OCI-LY1 (cell line): ENCODE results near the gene SNURF.

Experiments
- H2AFZ ChIP-seq: fragments of 200-600 bp; sonication (generic), shearing (Covaris generic); 2 replicates; pipeline ENCODE4 v1.6.0; 2014; ENCODE audit warnings: antibody characterized with exemption, mild to moderate bottlenecking, low read length
- H3F3A ChIP-seq: fragments of 200-600 bp; sonication (generic), shearing (Covaris generic); 2 replicates; pipeline ENCODE4 v1.6.0; 2014; ENCODE audit warnings: mild to moderate bottlenecking, antibody characterized with exemption, low read length, moderate library complexity; ENCODE audit not compliant: insufficient read depth
- H3K27ac ChIP-seq: fragments of 200-600 bp; sonication (generic); 2 replicates; pipeline ENCODE4 v1.5.1; 2014; ENCODE audit warnings: low read length, mixed run types, mild to moderate bottlenecking, low read depth; ENCODE audit not compliant: poor library complexity, severe bottlenecking
- H3K27me3 ChIP-seq: fragments of 200-600 bp; sonication (generic); 2 replicates; pipeline ENCODE4 v1.6.0; 2014; ENCODE audit warnings: antibody characterized with exemption, mild to moderate bottlenecking, low read length, moderate library complexity; ENCODE audit not compliant: insufficient read depth
- H3K36me3 ChIP-seq: fragments of 200-600 bp; sonication (generic); 2 replicates; pipeline ENCODE4 v1.6.1; 2014; ENCODE audit warnings: mild to moderate bottlenecking, antibody characterized with exemption, low read length, moderate library complexity, mixed read lengths; ENCODE audit not compliant: insufficient read depth
- H3K4me1 ChIP-seq: fragments of 200-600 bp; sonication (generic); 2 replicates; pipeline ENCODE4 v1.5.1; 2014; ENCODE audit warnings: mild to moderate bottlenecking, low read length, moderate library complexity; ENCODE audit not compliant: insufficient read depth, severe bottlenecking
- H3K4me2 ChIP-seq: fragments of 200-600 bp; sonication (generic), shearing (Covaris generic); 2 replicates; pipeline ENCODE4 v1.6.1; 2014; ENCODE audit warnings: low read length
- H3K4me3 ChIP-seq: fragments of 200-600 bp; sonication (generic); 2 replicates; pipeline ENCODE4 v1.5.1; 2014; ENCODE audit warnings: low read length, low read depth, mild to moderate bottlenecking, mixed read lengths; ENCODE audit not compliant: poor library complexity, severe bottlenecking
- H3K79me2 ChIP-seq: fragments of 200-600 bp; shearing (Covaris generic); 2 replicates; pipeline ENCODE4 v1.6.1; 2016; ENCODE audit warnings: mixed run types, low read length, mixed read lengths; ENCODE audit not compliant: insufficient read depth
- H3K9ac ChIP-seq: fragments of 200-600 bp; sonication (generic), shearing (Covaris generic); 2 replicates; pipeline ENCODE4 v1.6.1; 2014; ENCODE audit warnings: mild to moderate bottlenecking, low read length, mixed read lengths
- H3K9me2 ChIP-seq: fragments of 200-600 bp; sonication (generic), shearing (Covaris generic); 2 replicates; pipeline ENCODE4 v1.6.1; 2014; ENCODE audit warnings: low read depth, mild to moderate bottlenecking, low read length, mixed read lengths
- H3K9me3 ChIP-seq: fragments of 200-600 bp; shearing (Covaris generic); 2 replicates; pipeline ENCODE4 v1.6.1; 2014; ENCODE audit warnings: low read length, mixed read lengths
- H4K20me1 ChIP-seq: fragments of 200-600 bp; sonication (generic), shearing (Covaris generic); 2 replicates; pipeline ENCODE4 v1.6.0; 2016; ENCODE audit warnings: mild to moderate bottlenecking, low read length; ENCODE audit not compliant: insufficient read depth
- EZH2 ChIP-seq: fragments of 200-600 bp; sonication (generic), shearing (Covaris generic); IDR thresholded peaks from 2 replicates; pipeline ENCODE4 v1.8.0; 2017; ENCODE audit warnings: borderline replicate concordance, mixed run types, mild to moderate bottlenecking, antibody characterized with exemption, low read length, moderate library complexity, mixed read lengths
- TF ChIP-seq, protein P1 (sequence below): fragments of 200-600 bp; sonication (generic), shearing (Covaris generic); IDR thresholded peaks from 2 replicates; pipeline ENCODE4 v1.5.1; 2017; ENCODE audit warnings: mild to moderate bottlenecking, antibody characterized with exemption, low read length, moderate library complexity, mixed read lengths

The SNURF gene

GRCh38 chr15:24954783-24955530 is at the start of gene SNURF, which contains the start of gene SNRPN:
TSS of gene SNURF (plus strand) at chr15:24954987. CDS start at chr15:24955049, 62 bp downstream.
TSS of gene SNRPN (plus strand) at chr15:24954987. CDS start at chr15:24974454, 19,467 bp downstream.
- H3K4me3 ChIP-seq = peak within 1 kb of the TSS; percentile 89
- H2AFZ ChIP-seq = no peak within 1 kb of the TSS
- H3K79me2 ChIP-seq = peaks cover 18% of the 10 kb centered on the region
- H3K36me3 ChIP-seq = no peaks in the 10 kb centered on the region; the same call in 1 of the 2 replicates
- H3K9me2 ChIP-seq = no peaks in the 10 kb centered on the region
- no peaks in the 10 kb centered on the region for H4K20me1 ChIP-seq
- H3K27ac ChIP-seq = peak within 1 kb of the TSS; percentile 87
- no peaks in the 10 kb centered on the region for H3K27me3 ChIP-seq
- H3K9me3 ChIP-seq = no peaks in the 10 kb centered on the region
- H3F3A ChIP-seq = no peaks in the 10 kb centered on the region
- TF ChIP-seq, protein P1, sequence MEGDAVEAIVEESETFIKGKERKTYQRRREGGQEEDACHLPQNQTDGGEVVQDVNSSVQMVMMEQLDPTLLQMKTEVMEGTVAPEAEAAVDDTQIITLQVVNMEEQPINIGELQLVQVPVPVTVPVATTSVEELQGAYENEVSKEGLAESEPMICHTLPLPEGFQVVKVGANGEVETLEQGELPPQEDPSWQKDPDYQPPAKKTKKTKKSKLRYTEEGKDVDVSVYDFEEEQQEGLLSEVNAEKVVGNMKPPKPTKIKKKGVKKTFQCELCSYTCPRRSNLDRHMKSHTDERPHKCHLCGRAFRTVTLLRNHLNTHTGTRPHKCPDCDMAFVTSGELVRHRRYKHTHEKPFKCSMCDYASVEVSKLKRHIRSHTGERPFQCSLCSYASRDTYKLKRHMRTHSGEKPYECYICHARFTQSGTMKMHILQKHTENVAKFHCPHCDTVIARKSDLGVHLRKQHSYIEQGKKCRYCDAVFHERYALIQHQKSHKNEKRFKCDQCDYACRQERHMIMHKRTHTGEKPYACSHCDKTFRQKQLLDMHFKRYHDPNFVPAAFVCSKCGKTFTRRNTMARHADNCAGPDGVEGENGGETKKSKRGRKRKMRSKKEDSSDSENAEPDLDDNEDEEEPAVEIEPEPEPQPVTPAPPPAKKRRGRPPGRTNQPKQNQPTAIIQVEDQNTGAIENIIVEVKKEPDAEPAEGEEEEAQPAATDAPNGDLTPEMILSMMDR = no peak
- TF ChIP-seq EZH2 = no peak
- peaks cover 6% of the 10 kb centered on the region for H3K4me1 ChIP-seq
- peak within 1 kb of the TSS; percentile 72 for H3K4me2 ChIP-seq
- peak within 1 kb of the TSS; percentile 78 for H3K9ac ChIP-seq

DNA sequence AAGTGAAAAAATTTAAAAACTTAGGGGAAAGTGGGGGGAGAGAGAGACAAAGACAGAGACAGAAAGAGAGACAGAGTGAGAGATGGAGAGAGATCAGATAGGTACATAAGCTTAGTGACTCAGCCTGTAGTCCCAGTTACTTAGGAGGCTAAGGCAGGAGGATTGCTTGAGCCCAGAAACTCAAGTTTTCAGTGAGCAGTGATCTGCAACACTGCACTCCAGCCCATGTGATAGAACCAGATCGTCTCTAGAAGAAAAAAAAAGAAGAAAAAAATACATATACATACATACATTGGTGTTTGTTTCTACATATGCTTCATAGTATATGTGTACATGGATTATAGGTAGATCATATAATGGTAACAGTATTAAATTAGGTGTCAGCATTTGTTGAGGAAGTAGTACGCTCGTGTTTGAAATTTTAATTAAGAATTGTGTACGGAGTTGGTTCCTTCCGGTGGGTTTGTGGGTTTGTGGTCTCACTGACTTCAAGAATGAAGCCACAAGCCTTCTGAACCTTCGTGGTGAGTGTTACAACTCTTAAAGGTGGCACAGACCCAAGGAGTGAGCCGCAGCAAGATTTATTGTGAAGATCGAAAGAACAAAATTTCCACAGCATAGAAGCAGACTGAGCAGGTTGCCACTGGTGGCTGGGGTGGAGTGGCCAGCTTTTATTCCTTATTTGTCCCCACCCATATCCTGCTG is 38.3 kb upstream of the SNURF start:
- H3K9me3 ChIP-seq = no peaks in the 10 kb centered on the region

DNA sequence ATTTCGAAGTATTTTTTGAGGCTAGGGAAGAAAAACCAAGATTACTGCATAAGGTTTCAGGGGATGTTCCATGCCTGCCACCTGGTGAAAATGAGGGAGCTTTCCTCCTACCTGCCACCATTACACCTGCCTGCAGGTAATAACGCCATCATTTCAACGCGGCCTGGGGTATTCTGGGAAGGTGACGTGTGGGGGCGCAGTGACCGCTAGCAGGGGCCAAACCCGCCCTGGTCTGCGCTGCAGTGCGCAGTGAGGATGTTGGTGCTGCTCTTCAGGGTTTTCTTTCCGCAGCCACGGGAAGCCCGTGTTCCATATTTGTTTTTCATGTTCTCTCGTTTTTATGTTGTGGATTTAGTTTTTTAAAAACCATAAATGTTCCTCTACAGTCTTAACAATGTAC is 37.4 kb upstream of the SNURF start:
- TF ChIP-seq, protein P1 = no peak
- TF ChIP-seq EZH2 = no peak
- no peaks in the 10 kb centered on the region for H3K79me2 ChIP-seq
- no peak overlapping the region for H2AFZ ChIP-seq
- no peaks in the 10 kb centered on the region for H3F3A ChIP-seq
- no peaks in the 10 kb centered on the region for H3K9me2 ChIP-seq
- no peak overlapping the region for H3K4me2 ChIP-seq
- H3K9me3 ChIP-seq = no peaks in the 10 kb centered on the region
- no peaks in the 10 kb centered on the region for H3K4me1 ChIP-seq
- H3K36me3 ChIP-seq = no peaks in the 10 kb centered on the region
- H4K20me1 ChIP-seq = no peaks in the 10 kb centered on the region
- H3K27ac ChIP-seq = no peak overlapping the region
- no peak overlapping the region for H3K4me3 ChIP-seq
- H3K9ac ChIP-seq = no peak overlapping the region
- H3K27me3 ChIP-seq = no peaks in the 10 kb centered on the region

More for the DNA sequence above, 38.3 kb upstream of the SNURF start:
- H2AFZ ChIP-seq = no peak overlapping the region
- no peaks in the 10 kb centered on the region for H3K79me2 ChIP-seq
- H3F3A ChIP-seq = no peaks in the 10 kb centered on the region
- no peak overlapping the region for H3K4me2 ChIP-seq
- H3K27me3 ChIP-seq = no peaks in the 10 kb centered on the region
- H3K9ac ChIP-seq = no peak overlapping the region
- no peaks in the 10 kb centered on the region for H3K4me1 ChIP-seq
- no peak overlapping the region for H3K27ac ChIP-seq
- H4K20me1 ChIP-seq = no peaks in the 10 kb centered on the region
- no peak overlapping the region for H3K4me3 ChIP-seq
- TF ChIP-seq EZH2 = no peak
- TF ChIP-seq, protein P1 = no peak
- no peaks in the 10 kb centered on the region for H3K36me3 ChIP-seq
- H3K9me2 ChIP-seq = no peaks in the 10 kb centered on the region
